ENCODE measurements around the gene IL10RB. TPM values are rescaled to one million over a fixed set of nuclear protein-coding genes. Genes with fewer than 3 reads are reported as not detected.

The IL10RB gene
- total and polyA plus RNA-seq, 2 of the 8 experiments (the other 6 are each of a cell fraction or from before 2014, with no cell fraction given), result 2.7 to 3.2 TPM

DNA sequence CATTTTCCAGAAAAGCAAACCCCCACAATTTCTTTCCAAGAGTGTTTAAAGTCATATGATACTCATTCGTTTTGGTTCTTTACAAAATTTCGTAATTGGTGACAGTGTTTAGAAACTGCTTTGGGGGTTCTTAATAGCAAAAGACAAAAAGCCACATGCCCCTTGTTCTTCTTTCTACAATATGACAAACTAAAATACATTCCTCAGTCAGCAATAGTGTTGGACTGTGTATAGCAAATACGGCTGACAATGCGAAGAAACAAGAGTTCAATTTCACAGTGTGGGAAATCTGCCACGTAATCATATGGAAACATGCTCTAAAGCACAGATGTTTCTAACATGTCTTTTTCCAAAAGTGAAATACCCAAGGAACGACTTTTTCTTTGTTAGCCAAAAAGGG lies 51.0 kb downstream of the IL10RB start (continued):
- no peak for TF ChIP-seq EP300 (IDR thresholded peaks at IDR 0.05; ENCODE audit: borderline replicate concordance in 1 of 2, low read depth in 2 of 2, low read length in 2 of 2)
- TF ChIP-seq RBBP5 (IDR thresholded peaks at IDR 0.05; ENCODE audit: borderline replicate concordance, low read depth, low read length), result no peak
- no peak for TF ChIP-seq TBP (IDR thresholded peaks at IDR 0.05; ENCODE audit: low read depth, low read length)

Measured in H1 (cell line).